ENCODE measurements around the gene CIDEA. TPM values are rescaled to one million over a fixed set of nuclear protein-coding genes. Genes with fewer than 3 reads are reported as not detected.
"Not testable (repeated sequence)": the region's sequence is repeated elsewhere in the genome, so short reads cannot be mapped to it uniquely, and the experiment has no call there.

The CIDEA gene
- total and polyA plus RNA-seq, 9 of the 15 experiments (the other 6 are each of a cell fraction or from before 2014, with no cell fraction given) = not detected

DNA sequence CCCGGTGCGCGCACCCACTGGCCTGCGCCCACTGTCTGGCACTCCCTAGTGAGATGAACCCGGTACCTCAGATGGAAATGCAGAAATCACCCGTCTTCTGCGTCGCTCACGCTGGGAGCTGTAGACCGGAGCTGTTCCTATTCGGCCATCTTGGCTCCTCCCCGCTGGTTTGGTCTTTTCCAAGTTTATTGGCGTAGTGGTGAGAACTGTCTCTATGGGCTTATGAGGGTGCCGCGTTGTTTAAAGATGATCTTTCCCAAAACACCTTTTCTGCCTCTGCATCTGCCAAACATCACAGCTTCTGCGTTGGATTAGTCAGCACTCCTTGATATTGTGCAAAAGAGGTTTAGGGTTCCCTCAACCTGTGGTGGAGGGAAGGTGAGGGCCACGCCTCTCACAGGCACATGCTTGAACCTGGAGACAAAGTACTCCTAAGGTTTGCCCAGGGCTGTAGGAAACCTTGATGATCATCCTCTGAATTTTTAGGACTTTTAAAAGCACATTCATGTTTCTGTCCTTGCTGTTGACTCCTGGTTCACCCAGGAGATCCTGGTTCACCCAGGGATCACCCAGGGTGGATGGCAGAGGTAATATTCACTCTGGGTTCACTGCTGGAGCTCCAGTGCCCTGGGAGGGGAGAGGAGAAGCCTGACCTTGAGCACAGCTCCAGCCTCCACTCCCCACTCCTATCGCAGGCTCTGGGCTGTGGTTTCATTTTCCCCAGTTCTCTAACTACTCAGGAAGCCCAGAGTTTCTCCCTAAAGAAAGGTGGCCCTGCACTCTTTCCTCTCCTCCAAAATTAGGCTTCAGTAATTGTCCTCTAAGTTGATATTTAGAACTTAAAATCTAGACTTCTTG, 45.6 kb upstream of the CIDEA start:
- H3K27ac ChIP-seq (ENCODE audit: extremely low read depth, low read depth, low read length); H3K79me2 ChIP-seq (ENCODE audit: control insufficient read depth, insufficient read depth, low read length); H3K4me1 ChIP-seq (replicated peaks in 1 of 2; ENCODE audit: control insufficient read depth in 2 of 2, insufficient read depth in 2 of 2, low read length in 2 of 2); H3K9me1 ChIP-seq (ENCODE audit: control insufficient read depth, insufficient read depth, low read length); intact Hi-C loops (cut with micrococcal nuclease); H3K4me3 ChIP-seq; in situ Hi-C loops (cut with MboI); H3K9me3 ChIP-seq (replicated peaks; ENCODE audit: control insufficient read depth, insufficient read depth, low read depth, low read length); H3K36me3 ChIP-seq (ENCODE audit: control insufficient read depth, insufficient read depth, low read length); FAIRE-seq; H4K20me1 ChIP-seq (replicated peaks; ENCODE audit: control insufficient read depth, insufficient read depth, low read length); H3K27me3 ChIP-seq (ENCODE audit: control insufficient read depth in 2 of 2, insufficient read depth in 2 of 2, low read length in 2 of 2); POLR2A ChIA-PET; CTCF ChIA-PET (ENCODE audit: low intra/inter-chr PET ratio); H3K9ac ChIP-seq (ENCODE audit: insufficient read depth in 1 of 2, low read depth in 2 of 2, low read length in 2 of 2): not testable (repeated sequence)
- 28% methylated on average over 4 of the region's 18 CpGs for WGBS (ENCODE audit: insufficient coverage, low coverage, missing lambda C conversion rate)
- DNase-seq (ENCODE audit: extremely low read depth in 1 of 4, low spot score in 3 of 4) = peak in 1 of 4 experiments; percentile 32
- Histone ChIP-seq H3K4me2 (ENCODE audit: insufficient read depth, low read length) (peak overlapping the region; percentile 37; the same call in 1 of the 2 replicates), H2AFZ (ENCODE audit: low read depth, low read length) (peak overlapping the region; percentile 62)
- TSS peak; percentile 66 for BruUV-seq (replicated peaks)
- peak; percentile 85 for ATAC-seq
- peak; percentile 65 for TF ChIP-seq MGA (IDR thresholded peaks at IDR 0.05)
- TF ChIP-seq ZNF445 (CRISPR knock-in tag; IDR thresholded peaks at IDR 0.05; ENCODE audit: low read depth) = peak; percentile 93
- TF ChIP-seq HNRNPLL (IDR thresholded peaks at IDR 0.05; ENCODE audit: low read depth, low read length, poor library complexity, severe bottlenecking) = peak; percentile 31
- peak in 1 of 2 experiments; percentile 28; a peak in 2 of 4 replicates for TF ChIP-seq NRF1 (conservative IDR thresholded peaks at IDR 0.05 in 1 of 2, IDR thresholded peaks at IDR 0.05 in 1 of 2)
- TF ChIP-seq NFRKB (IDR thresholded peaks at IDR 0.05; ENCODE audit: low read depth) = peak; percentile 45; the same call in 1 of the 2 replicates
- TF ChIP-seq ZNF316 (IDR thresholded peaks at IDR 0.05) = 0 out of 2 replicates have a peak, but pooled peaks have one; percentile 3

Data from K562 (cell line).